Measurements from ENCODE around the gene METTL15.
"Not testable (repeated sequence)": the region's sequence is repeated elsewhere in the genome, so short reads cannot be mapped to it uniquely, and the experiment has no call there.

The METTL15 gene

GRCh38 chr11:28195449-28195848 lies 87.3 kb downstream of the METTL15 start:
- no peaks in the 10 kb centered on the region for H3F3A ChIP-seq (ENCODE audit: insufficient read depth, low read length)
- H2AFZ ChIP-seq (ENCODE audit: low read length): no peak overlapping the region
- H3K4me2 ChIP-seq (ENCODE audit: low read depth, low read length): no peak overlapping the region
- H3K79me2 ChIP-seq (ENCODE audit: low read length): no peaks in the 10 kb centered on the region
- no peak overlapping the region for H3K9ac ChIP-seq (ENCODE audit: low read length)
- no peaks in the 10 kb centered on the region for H3K36me3 ChIP-seq (replicated peaks; ENCODE audit: insufficient read depth, low read length)
- H4K20me1 ChIP-seq (ENCODE audit: insufficient read depth, low read length): no peaks in the 10 kb centered on the region
- H3K4me1 ChIP-seq (ENCODE audit: low read length): no peaks in the 10 kb centered on the region
- no peak overlapping the region for H3K4me3 ChIP-seq (ENCODE audit: low read length)
- no peaks in the 10 kb centered on the region for H3K27me3 ChIP-seq (replicated peaks; ENCODE audit: insufficient read depth, low read length)
- H3K9me2 ChIP-seq (replicated peaks; ENCODE audit: insufficient read depth, low read length): no peaks in the 10 kb centered on the region
- H3K9me3 ChIP-seq (replicated peaks; ENCODE audit: insufficient read depth, low read length): no peaks in the 10 kb centered on the region
- H3K27ac ChIP-seq (ENCODE audit: low read length): no peak overlapping the region
- TF ChIP-seq EZH2phosphoT487 (IDR thresholded peaks at IDR 0.05; ENCODE audit: low read length): no peak
- TF ChIP-seq CTCF (IDR thresholded peaks at IDR 0.05; ENCODE audit: low read length): no peak
- no peak for TF ChIP-seq EZH2 (optimal IDR thresholded peaks at IDR 0.05; ENCODE audit: low read depth, low read length)
- no peak for DNase-seq

- no peaks in the 10 kb centered on the region for H3K4me1 ChIP-seq (ENCODE audit: low read length)
- DNase-seq: no peak
- TF ChIP-seq EZH2 (optimal IDR thresholded peaks at IDR 0.05; ENCODE audit: low read depth, low read length) (no peak), EZH2phosphoT487 (IDR thresholded peaks at IDR 0.05; ENCODE audit: low read length) (no peak), CTCF (IDR thresholded peaks at IDR 0.05; ENCODE audit: low read length) (no peak)
- no peak overlapping the region for H3K27ac ChIP-seq (ENCODE audit: low read length)
- no peaks in the 10 kb centered on the region for H3K36me3 ChIP-seq (replicated peaks; ENCODE audit: insufficient read depth, low read length)
- H3K9me3 ChIP-seq (replicated peaks; ENCODE audit: insufficient read depth, low read length): no peaks in the 10 kb centered on the region
- H3F3A ChIP-seq (ENCODE audit: insufficient read depth, low read length): no peaks in the 10 kb centered on the region
- H4K20me1 ChIP-seq (ENCODE audit: insufficient read depth, low read length): no peaks in the 10 kb centered on the region
- H3K79me2 ChIP-seq (ENCODE audit: low read length): no peaks in the 10 kb centered on the region
- no peaks in the 10 kb centered on the region for H3K9me2 ChIP-seq (replicated peaks; ENCODE audit: insufficient read depth, low read length)
- H3K4me2 ChIP-seq (ENCODE audit: low read depth, low read length): no peak overlapping the region
- H2AFZ ChIP-seq (ENCODE audit: low read length): no peak overlapping the region
- H3K4me3 ChIP-seq (ENCODE audit: low read length): no peak overlapping the region
- no peaks in the 10 kb centered on the region for H3K27me3 ChIP-seq (replicated peaks; ENCODE audit: insufficient read depth, low read length)
- no peak overlapping the region for H3K9ac ChIP-seq (ENCODE audit: low read length)
Measured at GRCh38 chr11:28209906-28210305, 101.7 kb downstream of the METTL15 start.

GRCh38 chr11:28222063-28222462 lies 113.9 kb downstream of the METTL15 start:
- H3K9ac ChIP-seq (ENCODE audit: low read length); H3F3A ChIP-seq (ENCODE audit: insufficient read depth, low read length); H2AFZ ChIP-seq (ENCODE audit: low read length); H3K9me2 ChIP-seq (replicated peaks; ENCODE audit: insufficient read depth, low read length); H3K4me2 ChIP-seq (ENCODE audit: low read depth, low read length); H3K27ac ChIP-seq (ENCODE audit: low read length); H3K9me3 ChIP-seq (replicated peaks; ENCODE audit: insufficient read depth, low read length); H3K79me2 ChIP-seq (ENCODE audit: low read length); H3K4me1 ChIP-seq (ENCODE audit: low read length); H3K4me3 ChIP-seq (ENCODE audit: low read length); H3K27me3 ChIP-seq (replicated peaks; ENCODE audit: insufficient read depth, low read length); DNase-seq; H4K20me1 ChIP-seq (ENCODE audit: insufficient read depth, low read length); H3K36me3 ChIP-seq (replicated peaks; ENCODE audit: insufficient read depth, low read length): not testable (repeated sequence)

GRCh38 chr11:28223577-28223976 lies 115.4 kb downstream of the METTL15 start:
- peak; percentile 59 for DNase-seq

More at GRCh38 chr11:28223577-28223976, 115.4 kb downstream of the METTL15 start:
- H4K20me1 ChIP-seq (ENCODE audit: insufficient read depth, low read length): no peaks in the 10 kb centered on the region
- no peaks in the 10 kb centered on the region for H3K9me2 ChIP-seq (replicated peaks; ENCODE audit: insufficient read depth, low read length)
- H3K4me3 ChIP-seq (ENCODE audit: low read length): no peak overlapping the region
- H3K4me2 ChIP-seq (ENCODE audit: low read depth, low read length): 0 out of 2 replicates have a peak overlapping the region, but pooled peaks have one; percentile 25
- H3K9ac ChIP-seq (ENCODE audit: low read length): no peak overlapping the region
- H3K27ac ChIP-seq (ENCODE audit: low read length): 0 out of 2 replicates have a peak overlapping the region, but pooled peaks have one; percentile 4
- no peak overlapping the region for H2AFZ ChIP-seq (ENCODE audit: low read length)
- H3F3A ChIP-seq (ENCODE audit: insufficient read depth, low read length): no peaks in the 10 kb centered on the region; the same call in 1 of the 2 replicates
- TF ChIP-seq EZH2phosphoT487 (IDR thresholded peaks at IDR 0.05; ENCODE audit: low read length) (no peak), EZH2 (optimal IDR thresholded peaks at IDR 0.05; ENCODE audit: low read depth, low read length) (no peak), CTCF (IDR thresholded peaks at IDR 0.05; ENCODE audit: low read length) (no peak)
- no peaks in the 10 kb centered on the region for H3K9me3 ChIP-seq (replicated peaks; ENCODE audit: insufficient read depth, low read length)
- H3K79me2 ChIP-seq (ENCODE audit: low read length): no peaks in the 10 kb centered on the region
- no peaks in the 10 kb centered on the region for H3K36me3 ChIP-seq (replicated peaks; ENCODE audit: insufficient read depth, low read length)
- no peaks in the 10 kb centered on the region for H3K27me3 ChIP-seq (replicated peaks; ENCODE audit: insufficient read depth, low read length)
- H3K4me1 ChIP-seq (ENCODE audit: low read length): peaks cover 5% of the 10 kb centered on the region; the same call in 1 of the 2 replicates

All from MM.1S (cell line).